Stimulated activated CD4-positive, alpha-beta T cell treated with anti-CD3 and anti-CD28 coated beads, Interleukin-12 subunit alpha, Interleukin-12 subunit beta, amount 100 ng/mL, for 4 hours (primary cell): ENCODE data around the gene P3H3.
"Not testable (repeated sequence)": the region's sequence is repeated elsewhere in the genome, so short reads cannot be mapped to it uniquely, and the experiment has no call there.

Experiments
- DNase-seq: peaks from one replicate; pipeline ENCODE4 v3.0.0-alpha.2; 2020

Gene P3H3

GRCh38 chr12:6867413-6868210, 39.4 kb downstream of the P3H3 start, which contains the start of gene TPI1:
TPI1 (plus strand) TSS chr12:6867531; CDS start chr12:6867567, 36 bp downstream.
- DNase-seq: peak; percentile 84

GRCh38 chr12:6868211-6869048, 40.2 kb downstream of the P3H3 start:
- no peak for DNase-seq

GRCh38 chr12:6869049-6870021, 41.1 kb downstream of the P3H3 start:
- peak; percentile 76 for DNase-seq

- not testable (repeated sequence) for DNase-seq
These were observed 42.1 kb downstream of the P3H3 start for GRCh38 chr12:6870304-6870703.

- DNase-seq: peak; percentile 36
These were observed 43.1 kb downstream of the P3H3 start for GRCh38 chr12:6871052-6871957.

GRCh38 chr12:6872073-6873048, 44.2 kb downstream of the P3H3 start:
- peak; percentile 85 for DNase-seq

- peak; percentile 99 for DNase-seq
These were observed 45.1 kb downstream of the P3H3 start, which contains the start of gene SPSB2 for GRCh38 chr12:6873094-6874014. SPSB2 (minus strand) TSS chr12:6873303; CDS start chr12:6872901, 402 bp downstream.

- DNase-seq: not testable (repeated sequence)
These were observed 45.8 kb downstream of the P3H3 start for GRCh38 chr12:6874015-6874368.

GRCh38 chr12:6879824-6880223, 51.6 kb downstream of the P3H3 start:
- not testable (repeated sequence) for DNase-seq

- DNase-seq: no peak
These were observed 55.0 kb downstream of the P3H3 start for GRCh38 chr12:6883252-6883651.

GRCh38 chr12:6883683-6884082, 55.5 kb downstream of the P3H3 start:
- DNase-seq: no peak

GRCh38 chr12:6884539-6884938, 56.3 kb downstream of the P3H3 start:
- DNase-seq: no peak

GRCh38 chr12:6886206-6886999, 58.2 kb downstream of the P3H3 start:
- DNase-seq: not testable (repeated sequence)

GRCh38 chr12:6887460-6887859, 59.3 kb downstream of the P3H3 start:
- no peak for DNase-seq

- DNase-seq: no peak
These were observed 60.2 kb downstream of the P3H3 start for GRCh38 chr12:6888360-6888759.

GRCh38 chr12:6888794-6889193, 60.6 kb downstream of the P3H3 start:
- not testable (repeated sequence) for DNase-seq
